Breast epithelium (tissue), 3 donors: ENCODE results near the gene TRPV2.

ENCODE experiments used
- CTCF ChIP-seq, 3 donors: fragments of 450-650 bp; IDR thresholded peaks; one replicate each; pipeline ENCODE4 v1.5.1; 2016 to 2017; ENCODE audit warnings: antibody characterized with exemption in 3 of 3, mild to moderate bottlenecking in 3 of 3, moderate library complexity in 3 of 3
- POLR2AphosphoS5 ChIP-seq, 3 donors: sonication (generic); formaldehyde crosslinking; IDR thresholded peaks; one replicate each; pipeline ENCODE4 v1.6.1; 2017; ENCODE audit warnings: antibody characterized with exemption in 3 of 3

- TF ChIP-seq POLR2AphosphoS5 (IDR thresholded peaks at IDR 0.05): no peak
- no peak for TF ChIP-seq CTCF (IDR thresholded peaks at IDR 0.05)
Measured at GRCh38 chr17:16374146-16374938, 41.0 kb upstream of the TRPV2 start.
